Ascending aorta (tissue), 2 donors: ENCODE data around the gene SS18L1. TPM values are rescaled to one million over a fixed set of nuclear protein-coding genes. Genes with fewer than 3 reads are reported as not detected.

Experiments used
- DNase-seq, 2 donors: peaks; one replicate each; pipeline ENCODE4 v3.0.0-alpha.2; 2019; ENCODE audit warnings: low spot score in 2 of 2
- H3K27ac ChIP-seq, 2 donors: fragments of 200-600 bp; sonication (generic); one replicate each; pipeline ENCODE4 v1.5.1; 2016 to 2017; ENCODE audit warnings: mild to moderate bottlenecking in 1 of 2
- H3K27me3 ChIP-seq: fragments of 200-600 bp; sonication (generic); one replicate; pipeline ENCODE4 v1.5.1; 2017
- H3K36me3 ChIP-seq, 2 donors: fragments of 200-600 bp; sonication (generic); one replicate each; pipeline ENCODE4 v1.5.1; 2016
- H3K4me1 ChIP-seq, 2 donors: fragments of 200-600 bp; sonication (generic); one replicate each; pipeline ENCODE4 v1.5.1; 2016 to 2017; ENCODE audit warnings: mild to moderate bottlenecking in 1 of 2
- H3K4me3 ChIP-seq, 2 donors: fragments of 200-600 bp; sonication (generic); one replicate each; pipeline ENCODE4 v1.5.1; 2016 to 2017; ENCODE audit warnings: mild to moderate bottlenecking in 1 of 2
- H3K9me3 ChIP-seq, 2 donors: fragments of 200-600 bp; sonication (generic); one replicate each; pipeline ENCODE4 v1.5.1; 2016
- intact Hi-C: fragments of 100-400 bp; cut with DNase I; formaldehyde crosslinking; loops from one replicate; pipeline ENCODE4 v1.15.1; 2023
- total RNA-seq: library from RNA; depleted of rRNA; stranded (reverse); fragments of >200 nt; gene quantifications from one replicate; pipeline ENCODE4 v1.1.0, GENCODE V29; 2016
- TF ChIP-seq, protein P1 (sequence below), 3 experiments: fragments of 200-600 bp in 2 of 3; fragments of 450-650 bp in 1 of 3; sonication (generic) in 2 of 3; IDR thresholded peaks; one replicate each; pipeline ENCODE4 v1.5.1; 2016 to 2019; ENCODE audit warnings: antibody characterized with exemption in 3 of 3, mild to moderate bottlenecking in 1 of 3, moderate library complexity in 1 of 3

The SS18L1 gene
- total RNA-seq, 1 donor from 2014 or later: 39.8 TPM

DNA sequence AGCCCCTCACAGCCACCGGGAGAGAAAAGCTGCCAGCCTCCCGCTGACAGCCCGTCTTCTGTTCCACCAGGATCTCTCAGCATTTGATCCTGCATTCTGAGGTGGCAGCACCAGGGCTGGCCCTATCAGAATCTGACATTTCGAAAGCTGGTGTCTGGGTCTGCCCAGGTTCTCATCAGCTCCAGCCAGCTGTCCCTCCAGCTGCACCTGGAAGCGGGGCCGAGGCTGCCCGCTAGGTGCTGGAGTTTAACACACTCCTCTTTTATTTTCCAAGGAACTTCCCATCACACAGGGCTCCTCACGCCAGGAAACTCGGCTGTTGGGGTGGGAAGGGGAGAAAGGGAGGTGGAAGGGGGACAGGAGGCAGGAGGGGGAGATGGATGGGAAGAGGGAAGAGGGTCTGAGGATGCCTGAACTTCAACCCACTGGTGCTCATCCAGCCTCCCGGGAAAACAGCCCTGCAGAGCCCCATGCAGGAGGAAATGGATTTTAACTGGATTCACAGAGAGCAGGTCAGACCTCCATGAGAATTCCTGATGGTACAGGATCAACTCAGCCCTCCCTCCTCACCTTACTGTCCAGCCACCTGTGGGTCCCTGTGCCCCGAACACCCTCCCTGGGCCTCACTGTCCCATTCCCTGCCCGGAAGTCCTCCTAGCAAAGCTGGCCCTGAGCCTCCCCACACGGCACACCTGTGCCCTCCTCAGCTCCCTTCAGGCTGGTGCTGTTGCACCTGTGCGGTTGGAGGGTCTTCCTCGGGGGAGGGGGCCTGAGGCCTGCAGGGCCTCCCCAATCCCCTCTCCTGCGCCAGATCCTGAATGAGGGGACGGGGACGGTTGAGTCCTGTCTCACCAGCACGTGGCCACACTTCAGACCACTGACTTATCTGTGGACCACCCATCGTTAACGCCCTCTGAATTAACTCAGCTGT lies 25.2 kb upstream of the SS18L1 start:
- no peak overlapping the region for H3K4me3 ChIP-seq
- TF ChIP-seq, protein P1, sequence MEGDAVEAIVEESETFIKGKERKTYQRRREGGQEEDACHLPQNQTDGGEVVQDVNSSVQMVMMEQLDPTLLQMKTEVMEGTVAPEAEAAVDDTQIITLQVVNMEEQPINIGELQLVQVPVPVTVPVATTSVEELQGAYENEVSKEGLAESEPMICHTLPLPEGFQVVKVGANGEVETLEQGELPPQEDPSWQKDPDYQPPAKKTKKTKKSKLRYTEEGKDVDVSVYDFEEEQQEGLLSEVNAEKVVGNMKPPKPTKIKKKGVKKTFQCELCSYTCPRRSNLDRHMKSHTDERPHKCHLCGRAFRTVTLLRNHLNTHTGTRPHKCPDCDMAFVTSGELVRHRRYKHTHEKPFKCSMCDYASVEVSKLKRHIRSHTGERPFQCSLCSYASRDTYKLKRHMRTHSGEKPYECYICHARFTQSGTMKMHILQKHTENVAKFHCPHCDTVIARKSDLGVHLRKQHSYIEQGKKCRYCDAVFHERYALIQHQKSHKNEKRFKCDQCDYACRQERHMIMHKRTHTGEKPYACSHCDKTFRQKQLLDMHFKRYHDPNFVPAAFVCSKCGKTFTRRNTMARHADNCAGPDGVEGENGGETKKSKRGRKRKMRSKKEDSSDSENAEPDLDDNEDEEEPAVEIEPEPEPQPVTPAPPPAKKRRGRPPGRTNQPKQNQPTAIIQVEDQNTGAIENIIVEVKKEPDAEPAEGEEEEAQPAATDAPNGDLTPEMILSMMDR (IDR thresholded peaks at IDR 0.05): no peak
- intact Hi-C loops: no loop called here
- peaks cover 0 to under 1% of the 10 kb centered on the region in 2 donors for H3K9me3 ChIP-seq
- no peak overlapping the region for H3K27ac ChIP-seq
- H3K27me3 ChIP-seq: no peaks in the 10 kb centered on the region
- H3K4me1 ChIP-seq: peaks cover 0 to 17% of the 10 kb centered on the region in 2 donors
- no peak for DNase-seq
- H3K36me3 ChIP-seq: no peaks in the 10 kb centered on the region

DNA sequence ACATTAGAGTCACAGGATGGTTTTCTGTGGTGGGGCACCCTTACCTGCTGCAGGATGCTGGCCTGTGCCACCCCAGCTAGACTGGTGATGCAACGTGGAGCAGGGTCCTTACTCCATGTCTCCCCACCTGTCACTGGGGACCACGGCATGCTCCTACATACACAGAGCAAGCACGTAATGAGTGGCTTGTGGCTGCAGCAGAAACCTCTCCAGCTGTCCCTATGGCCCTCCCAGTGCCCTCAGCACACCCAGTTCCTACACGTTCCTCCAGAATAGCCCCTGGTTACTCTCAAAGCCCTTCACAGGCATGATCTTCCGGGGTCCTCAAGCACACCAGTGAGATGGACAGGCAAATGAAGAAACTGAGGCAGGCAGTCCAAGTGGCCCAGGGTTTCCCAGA lies 24.5 kb upstream of the SS18L1 start:
- Histone ChIP-seq H3K27me3 (no peaks in the 10 kb centered on the region), H3K9me3 (no peaks in the 10 kb centered on the region), H3K4me3 (no peak overlapping the region), H3K27ac (peak overlapping the region; percentile 97 to 98), H3K4me1 (peaks cover 0 to 25% of the 10 kb centered on the region in 2 donors), H3K36me3 (no peaks in the 10 kb centered on the region)
- DNase-seq: no peak
- intact Hi-C loops: no loop called here
- TF ChIP-seq, protein P1 (IDR thresholded peaks at IDR 0.05): no peak

DNA sequence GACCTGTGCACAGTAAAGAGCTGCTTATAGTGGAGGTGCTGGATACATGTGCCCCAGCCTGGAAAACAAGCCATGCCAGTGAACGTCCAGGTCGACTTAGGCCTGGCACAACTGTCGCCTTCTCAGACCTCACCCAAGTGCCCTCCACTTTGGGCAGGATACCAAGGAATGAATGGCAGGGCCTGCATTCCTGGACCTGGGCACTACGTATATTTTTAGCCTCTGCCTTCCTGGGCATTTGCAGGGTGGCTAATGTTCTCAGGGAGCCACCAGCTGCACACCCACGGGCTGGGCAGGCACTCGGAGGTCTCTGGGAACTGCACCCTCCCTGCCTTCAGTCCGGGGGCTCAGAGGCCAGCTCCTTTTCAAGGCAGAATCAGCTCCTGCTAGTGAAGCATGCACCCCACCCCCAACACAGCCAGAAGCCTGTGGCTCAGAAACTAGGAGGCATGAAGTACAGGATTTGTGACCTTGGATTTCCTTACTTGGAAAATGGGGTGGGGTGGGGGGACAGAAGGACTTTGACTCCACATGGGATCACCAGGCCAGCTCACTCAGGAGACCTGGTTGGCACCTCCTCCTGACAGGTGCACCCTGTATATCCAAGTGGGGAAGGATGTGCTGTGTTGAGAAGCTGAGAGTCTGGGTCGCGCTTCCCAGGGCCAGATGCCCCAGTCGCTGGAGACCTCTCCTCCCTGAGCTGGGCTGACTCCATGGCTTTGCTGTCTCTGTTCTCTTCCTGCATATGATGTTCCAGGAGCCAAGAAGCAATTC lies 23.8 kb upstream of the SS18L1 start:
- TF ChIP-seq, protein P1 (IDR thresholded peaks at IDR 0.05): no peak
- peaks cover 0 to 26% of the 10 kb centered on the region in 2 donors for H3K4me1 ChIP-seq

DNA sequence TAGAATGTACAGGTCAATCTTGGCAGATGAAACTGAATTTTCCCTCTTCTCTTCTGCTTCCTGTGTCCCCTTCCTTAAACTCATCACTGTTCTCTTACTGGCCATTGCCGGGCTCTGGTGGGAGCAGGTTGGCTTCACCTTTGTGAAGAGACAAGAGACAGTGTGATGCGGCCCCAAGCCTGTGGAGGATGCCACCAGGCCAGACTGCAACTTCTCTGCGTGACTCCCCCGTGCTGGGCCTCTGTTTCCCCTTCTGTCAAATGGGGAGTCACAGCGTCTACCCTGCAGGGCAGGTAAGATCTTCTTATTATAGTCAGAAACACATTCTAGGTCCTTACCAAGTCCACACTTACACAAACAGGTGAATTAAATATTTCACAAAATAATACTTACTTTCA lies 23.2 kb upstream of the SS18L1 start:
- intact Hi-C loops: loop anchor here (1.0 to 5.0 kb wide), 3 partner anchors 54 to 1152 kb away; partner anchors contain the start of gene ARFGAP1
- TF ChIP-seq, protein P1 (IDR thresholded peaks at IDR 0.05): no peak
- Histone ChIP-seq H3K9me3 (no peaks in the 10 kb centered on the region), H3K4me3 (no peak overlapping the region), H3K27ac (peak overlapping the region; percentile 97 to 98), H3K4me1 (peaks cover 0 to 26% of the 10 kb centered on the region in 2 donors), H3K27me3 (no peaks in the 10 kb centered on the region), H3K36me3 (peaks cover 4 to 5% of the 10 kb centered on the region in 2 donors)
- no peak for DNase-seq

More for the DNA sequence above, 23.8 kb upstream of the SS18L1 start:
- Histone ChIP-seq H3K27ac (peak overlapping the region; percentile 97 to 98), H3K9me3 (no peaks in the 10 kb centered on the region), H3K36me3 (no peaks in the 10 kb centered on the region), H3K4me3 (no peak overlapping the region), H3K27me3 (no peaks in the 10 kb centered on the region)
- no peak for DNase-seq
- intact Hi-C loops: loop anchor here (1.0 to 5.0 kb wide), 3 partner anchors 53 to 1153 kb away; partner anchors contain the start of gene ARFGAP1

DNA sequence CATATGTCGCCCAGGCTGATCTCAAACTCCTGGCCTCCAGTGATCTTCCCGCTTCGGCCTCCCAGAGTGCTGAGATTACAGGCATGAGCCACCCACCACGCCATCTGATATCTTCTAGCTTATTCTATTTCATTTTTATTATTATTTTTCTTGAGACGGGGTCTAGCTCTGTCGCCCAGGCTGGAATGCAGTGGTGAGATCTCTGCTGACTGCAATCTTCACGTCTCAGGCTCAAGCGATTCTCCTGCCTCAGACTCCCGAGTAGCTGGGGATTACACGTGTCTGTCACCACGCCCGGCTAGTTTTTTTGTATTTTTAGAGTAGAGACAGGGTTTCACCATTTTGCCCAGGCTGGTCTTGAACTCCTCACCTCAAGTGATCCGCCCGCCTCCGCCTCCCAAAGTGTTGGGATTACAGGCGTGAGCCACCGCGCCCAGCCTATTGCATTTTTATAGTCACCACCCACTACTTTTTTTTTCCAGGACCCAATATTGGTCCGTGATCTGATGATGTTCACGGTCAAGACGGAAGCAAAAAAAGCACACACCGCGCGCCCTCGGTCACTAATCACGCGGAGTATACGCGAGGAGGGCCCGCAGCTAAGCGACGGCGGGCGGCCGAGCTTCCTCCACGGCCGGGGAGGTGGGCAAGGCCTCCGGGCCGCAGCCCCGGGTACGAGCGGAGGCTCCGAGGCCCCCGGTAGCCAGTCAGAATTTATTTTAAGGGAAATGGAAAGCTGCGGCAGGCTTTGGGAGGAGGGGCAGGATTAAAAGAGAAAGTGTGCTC lies 22.4 kb upstream of the SS18L1 start:
- Histone ChIP-seq H3K9me3 (no peaks in the 10 kb centered on the region), H3K36me3 (peaks cover 6 to 12% of the 10 kb centered on the region in 2 donors), H3K27me3 (no peaks in the 10 kb centered on the region), H3K27ac (peak overlapping the region; percentile 97 to 98), H3K4me1 (peaks cover 0 to 26% of the 10 kb centered on the region in 2 donors), H3K4me3 (peak overlapping the region; percentile 70 to 71)
- TF ChIP-seq, protein P1 (IDR thresholded peaks at IDR 0.05): no peak
- intact Hi-C loops: loop anchor here (1.0 to 5.0 kb wide), 3 partner anchors 55 to 1151 kb away; partner anchors contain the start of gene ARFGAP1
- peak in 1 of 2 donors; percentile 80 for DNase-seq
